IMR-90 (cell line): ENCODE results near the gene RTN3.

ENCODE experiments used
- BHLHE40 ChIP-seq: fragments of 150-350 bp; IDR thresholded peaks from 2 replicates; pipeline ENCODE4 v1.6.1; 2016; ENCODE audit warnings: mild to moderate bottlenecking, low read depth, low read length
- CEBPB ChIP-seq: IDR thresholded peaks from 2 replicates; pipeline ENCODE4 v1.6.1; 2012; ENCODE audit warnings: low read depth, low read length, improper control_type of control experiment
- CHD1 ChIP-seq: IDR thresholded peaks from 2 replicates; pipeline ENCODE4 v1.6.1; 2012; ENCODE audit warnings: low read depth, low read length, improper control_type of control experiment
- CTCF ChIP-seq: conservative IDR thresholded peaks from 2 replicates; pipeline ENCODE4 v1.5.1; 2012; ENCODE audit warnings: mild to moderate bottlenecking, low read depth, low read length, improper control_type of control experiment
- ELK1 ChIP-seq: fragments of 150-350 bp; IDR thresholded peaks from 2 replicates; pipeline ENCODE4 v1.6.1; 2016; ENCODE audit warnings: low read depth, mild to moderate bottlenecking, low read length, moderate library complexity, borderline replicate concordance
- MAFK ChIP-seq: IDR thresholded peaks from 2 replicates; pipeline ENCODE4 v1.6.1; 2012; ENCODE audit warnings: low read depth, low read length, improper control_type of control experiment
- MAZ ChIP-seq: IDR thresholded peaks from 2 replicates; pipeline ENCODE4 v1.6.1; 2012; ENCODE audit warnings: low read depth, mild to moderate bottlenecking, low read length, improper control_type of control experiment, moderate library complexity, borderline replicate concordance
- POLR2A ChIP-seq: IDR thresholded peaks from 2 replicates; pipeline ENCODE4 v1.6.1; 2012; ENCODE audit warnings: mild to moderate bottlenecking, low read depth, low read length
- RAD21 ChIP-seq: IDR thresholded peaks from 2 replicates; pipeline ENCODE4 v1.6.1; 2012; ENCODE audit warnings: low read length, improper control_type of control experiment
- RCOR1 ChIP-seq: IDR thresholded peaks from 2 replicates; pipeline ENCODE4 v1.6.1; 2012; ENCODE audit warnings: mild to moderate bottlenecking, low read length, improper control_type of control experiment; ENCODE audit not compliant: insufficient replicate concordance
- SMC3 ChIP-seq: fragments of 150-350 bp; IDR thresholded peaks from 2 replicates; pipeline ENCODE4 v1.6.1; 2016; ENCODE audit warnings: low read depth, mild to moderate bottlenecking, antibody characterized with exemption, low read length, moderate library complexity

- TF ChIP-seq CTCF (no peak), SMC3 (no peak), CHD1 (no peak), POLR2A (no peak), RCOR1 (no peak), CEBPB (no peak), RAD21 (no peak), MAZ (no peak), ELK1 (no peak), MAFK (no peak), BHLHE40 (no peak)
Observed at GRCh38 chr11:63764679-63765647, 83.7 kb downstream of the RTN3 start.
